SHP77 (cell line): Measurements from ENCODE around the gene FASTKD3.

Source experiments
- DNase-seq, 2 experiments: peaks; one replicate each; lab custom pipeline; 2025; lab: John Stamatoyannopoulos, UW

FASTKD3 gene

GRCh38 chr5:7881091-7881490 is 12.3 kb upstream of the FASTKD3 start:
- DNase-seq = no peak

GRCh38 chr5:7878381-7878873 is 9.6 kb upstream of the FASTKD3 start:
- DNase-seq = no peak

GRCh38 chr5:7877851-7878250 is 9.0 kb upstream of the FASTKD3 start:
- DNase-seq = no peak

GRCh38 chr5:7876867-7877266 is 8.0 kb upstream of the FASTKD3 start:
- no peak for DNase-seq

- no peak for DNase-seq
These were observed 6.3 kb upstream of the FASTKD3 start for GRCh38 chr5:7875151-7875550.

GRCh38 chr5:7874639-7875038 is 5.8 kb upstream of the FASTKD3 start:
- DNase-seq = no peak

- no peak for DNase-seq
These were observed 4.4 kb upstream of the FASTKD3 start for GRCh38 chr5:7873216-7873615.

- DNase-seq = no peak
These were observed 3.8 kb upstream of the FASTKD3 start for GRCh38 chr5:7872517-7873130.

GRCh38 chr5:7871653-7872052 is 2.8 kb upstream of the FASTKD3 start:
- DNase-seq = no peak

GRCh38 chr5:7869474-7870136 is 774 bp upstream of the FASTKD3 start:
- peak in 1 of 2 experiments; percentile 13 for DNase-seq

GRCh38 chr5:7868427-7868772 is 431 bp downstream of the FASTKD3 start:
- DNase-seq = no peak

- DNase-seq = no peak
These were observed 1.6 kb downstream of the FASTKD3 start for GRCh38 chr5:7867260-7867659.

GRCh38 chr5:7866196-7866595 is 2.6 kb downstream of the FASTKD3 start:
- DNase-seq = no peak

GRCh38 chr5:7857926-7858632 is 10.8 kb downstream of the FASTKD3 start:
- DNase-seq = no peak

- no peak for DNase-seq
These were observed 11.5 kb downstream of the FASTKD3 start for GRCh38 chr5:7857361-7857760.

GRCh38 chr5:7856855-7857254 is 12.0 kb downstream of the FASTKD3 start:
- DNase-seq = peak; percentile 63 to 67

- DNase-seq = no peak
These were observed 13.2 kb downstream of the FASTKD3 start for GRCh38 chr5:7855611-7856010.

- no peak for DNase-seq
These were observed 15.8 kb downstream of the FASTKD3 start for GRCh38 chr5:7852988-7853387.

GRCh38 chr5:7852542-7852941 is 16.3 kb downstream of the FASTKD3 start:
- no peak for DNase-seq

- no peak for DNase-seq
These were observed 17.1 kb downstream of the FASTKD3 start for GRCh38 chr5:7851617-7852289.

- DNase-seq = no peak
These were observed 17.6 kb downstream of the FASTKD3 start for GRCh38 chr5:7851240-7851592.

GRCh38 chr5:7850395-7851239 is 18.2 kb downstream of the FASTKD3 start, which contains the start of gene CFAP90:
Gene CFAP90 (minus strand): TSS chr5:7851133. CDS start chr5:7851021, 112 bp downstream.
- DNase-seq = no peak
